GM18517 (cell line): Measurements from ENCODE around the gene BABAM2.

Experiments used
- ATAC-seq: cut with Tn5 transposase; IDR thresholded peaks from one replicate; pipeline ENCODE4 v1.9.1; 2021; ENCODE audit warnings: mild to moderate bottlenecking, moderate library complexity; ENCODE audit not compliant: unreplicated experiment

Gene BABAM2

GRCh38 chr2:28055325-28055970, 164.9 kb downstream of the BABAM2 start:
- no peak for ATAC-seq

- ATAC-seq: no peak
These were observed 168.3 kb downstream of the BABAM2 start for GRCh38 chr2:28058791-28059190.

GRCh38 chr2:28062867-28063266, 172.3 kb downstream of the BABAM2 start:
- no peak for ATAC-seq

- ATAC-seq: no peak
These were observed 173.0 kb downstream of the BABAM2 start for GRCh38 chr2:28063492-28063962.

DNA sequence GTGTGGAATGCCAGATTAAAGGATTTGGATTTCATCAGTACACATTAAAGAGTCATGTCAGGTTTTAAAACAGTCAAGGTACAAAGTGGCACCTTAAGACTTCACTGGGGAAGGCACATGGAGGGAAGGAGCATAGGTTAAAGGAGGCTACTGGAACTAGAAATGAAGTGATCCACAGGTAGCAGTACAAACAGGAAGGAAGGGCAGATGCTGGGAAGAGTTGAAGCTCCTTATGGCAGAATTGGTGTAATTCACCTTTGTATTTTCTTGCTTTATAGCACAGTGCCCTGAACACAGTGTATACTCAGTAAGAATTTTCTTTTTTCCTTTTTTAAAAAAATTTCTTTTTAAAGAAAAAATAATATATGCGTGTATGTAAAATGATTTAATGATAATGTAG, 177.1 kb downstream of the BABAM2 start:
- no peak for ATAC-seq

DNA sequence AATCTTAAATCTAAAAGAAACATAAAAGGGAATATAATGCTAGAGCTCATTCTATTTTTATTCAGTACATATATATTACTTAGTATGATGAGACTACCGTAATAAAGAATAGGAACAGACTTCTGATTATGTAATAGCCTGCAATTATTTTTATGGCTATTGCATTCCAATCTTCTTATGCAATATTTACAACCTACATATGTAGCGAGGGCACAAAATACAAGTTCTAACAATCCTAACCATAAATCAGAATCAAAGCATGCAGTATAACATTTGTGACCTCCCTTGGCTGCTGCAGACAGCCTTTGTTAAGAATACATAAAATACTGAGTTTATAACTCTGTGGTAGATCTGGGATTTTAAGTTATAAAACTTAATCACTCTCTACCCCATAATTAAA, 177.6 kb downstream of the BABAM2 start:
- ATAC-seq: no peak

DNA sequence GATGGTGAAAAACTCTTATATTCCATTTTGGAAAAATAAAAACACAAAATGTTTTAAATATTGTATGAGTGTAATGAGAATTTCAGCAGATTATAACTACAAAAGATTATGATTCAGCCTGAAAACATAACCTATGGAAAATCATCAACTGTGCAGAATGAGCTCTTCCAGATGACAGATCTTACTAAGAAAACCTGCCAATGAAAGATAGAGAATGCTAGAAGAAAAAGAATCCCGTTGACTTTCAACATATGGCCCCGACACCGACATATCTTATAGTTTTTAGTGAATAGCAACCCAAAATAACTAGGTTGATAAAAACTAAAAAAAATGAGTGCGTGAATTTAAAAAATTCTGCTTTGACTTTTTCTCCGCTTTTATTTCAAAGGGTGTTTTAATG, 178.0 kb downstream of the BABAM2 start:
- ATAC-seq: no peak

- ATAC-seq: no peak
These were observed 180.7 kb downstream of the BABAM2 start for GRCh38 chr2:28071221-28071620.

DNA sequence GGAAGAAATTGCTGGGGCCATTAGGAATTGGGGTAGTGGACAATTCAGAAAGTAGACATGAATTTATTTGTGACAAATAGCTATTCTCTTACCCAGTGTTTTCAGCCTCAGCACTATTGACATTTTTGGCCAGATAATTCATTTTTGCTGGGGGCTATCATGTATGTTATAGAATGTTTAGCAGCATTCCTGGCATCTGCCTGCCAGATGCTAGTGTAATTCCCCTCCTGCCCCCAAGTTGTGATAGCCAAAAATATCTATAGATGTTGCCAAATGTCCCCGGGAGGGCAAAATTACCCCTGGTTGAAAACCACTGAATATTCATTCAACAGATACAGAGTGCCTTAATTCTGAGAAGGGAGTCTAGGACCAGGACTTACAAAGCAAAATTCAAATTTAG, 183.6 kb downstream of the BABAM2 start:
- ATAC-seq: no peak

DNA sequence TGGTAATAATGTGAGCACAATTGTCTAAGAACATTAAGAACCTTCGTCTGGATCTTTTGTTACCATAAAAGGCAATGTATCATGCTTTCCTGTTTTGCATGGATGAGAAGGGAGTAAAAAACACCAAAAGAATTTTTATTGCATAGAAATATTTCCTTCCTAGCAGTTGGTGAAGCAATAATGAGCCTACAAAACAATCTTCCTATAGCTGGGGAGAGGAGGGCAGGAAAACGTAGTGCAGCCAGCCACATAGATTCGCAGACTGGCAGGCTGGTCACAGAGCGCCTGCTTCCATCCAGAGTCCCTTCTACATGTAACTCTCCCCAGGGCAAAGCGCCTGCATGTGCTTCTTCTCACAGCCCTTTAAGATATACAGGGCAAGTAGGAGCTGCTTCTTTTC, 190.4 kb downstream of the BABAM2 start:
- no peak for ATAC-seq

DNA sequence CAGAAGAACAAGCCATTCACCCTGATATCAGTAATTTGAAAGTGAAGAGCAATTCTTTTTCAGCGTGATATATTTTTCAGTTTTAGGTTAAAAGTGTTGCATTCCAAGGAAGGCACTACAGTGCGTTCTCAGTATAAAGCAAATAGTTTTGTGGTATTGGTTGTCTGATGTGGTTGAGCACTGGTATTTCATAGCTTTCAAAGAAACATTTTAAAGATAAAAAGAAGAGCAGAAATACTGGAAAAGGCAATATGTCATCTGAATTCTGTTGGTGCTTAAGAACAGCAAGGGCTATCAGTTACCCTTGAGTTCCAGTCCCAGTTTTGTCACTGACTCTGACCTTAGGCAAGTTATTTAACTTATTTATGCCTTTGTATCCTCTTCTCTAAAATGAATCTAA, 191.6 kb downstream of the BABAM2 start:
- ATAC-seq: no peak

- no peak for ATAC-seq
These were observed 192.9 kb downstream of the BABAM2 start for GRCh38 chr2:28083476-28083875.

DNA sequence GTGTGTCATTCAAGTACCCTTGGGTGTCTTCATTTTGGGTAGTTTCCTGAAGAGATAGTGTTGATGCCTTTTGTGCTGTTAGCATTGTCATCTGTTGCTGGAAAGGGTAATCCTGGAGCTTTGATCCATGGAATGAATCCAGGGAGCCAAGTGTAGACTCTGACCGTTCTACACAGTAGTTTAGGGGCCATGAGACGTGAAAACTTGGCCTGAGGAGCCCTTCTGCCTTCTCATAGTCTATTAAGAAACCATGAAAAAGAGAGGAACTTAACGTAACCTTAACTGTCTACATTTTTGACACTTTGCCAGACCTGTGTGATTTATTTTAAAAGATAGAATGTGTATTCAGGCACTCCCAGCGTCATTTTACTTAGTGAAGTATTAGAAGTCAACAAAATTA, 194.0 kb downstream of the BABAM2 start:
- no peak for ATAC-seq

- no peak for ATAC-seq
These were observed 194.7 kb downstream of the BABAM2 start for GRCh38 chr2:28085201-28085600.

DNA sequence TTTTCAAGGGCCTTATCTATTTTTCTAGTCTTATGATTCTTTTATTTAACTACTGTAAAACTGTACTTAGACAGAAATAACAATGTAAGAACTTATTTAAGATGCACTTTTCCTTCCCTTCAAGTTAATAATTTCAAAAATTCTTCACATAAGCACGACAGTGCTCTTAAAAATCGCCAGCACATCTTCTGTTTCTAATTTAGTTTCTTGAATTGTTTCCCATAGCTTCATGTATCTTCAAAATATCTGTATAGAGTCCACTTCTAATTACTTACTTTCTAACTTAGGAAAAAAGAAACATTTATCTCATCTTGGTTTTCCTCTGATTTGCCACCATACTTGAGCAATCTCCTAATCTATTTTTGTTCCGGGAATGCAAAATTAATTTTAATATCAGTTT, 196.1 kb downstream of the BABAM2 start:
- ATAC-seq: no peak

DNA sequence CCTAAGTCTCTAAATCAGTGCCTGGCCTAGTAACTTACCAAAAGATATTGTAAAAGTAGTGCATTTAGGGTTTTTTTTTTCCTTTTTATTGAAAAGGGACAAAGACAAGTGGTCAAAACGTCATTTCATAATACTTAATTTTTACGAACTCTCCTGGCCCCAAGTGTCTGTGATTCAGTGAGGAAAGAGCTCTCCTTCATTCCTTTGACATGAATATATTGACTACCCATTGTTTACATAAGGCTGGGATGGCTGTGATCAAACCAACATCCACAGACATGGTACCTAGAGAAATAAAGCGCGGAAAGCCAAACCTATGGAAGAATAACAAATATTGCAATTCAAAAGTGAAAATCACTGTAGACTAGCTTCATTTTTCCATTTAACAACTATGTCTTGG, 198.4 kb downstream of the BABAM2 start:
- ATAC-seq: no peak

GRCh38 chr2:28089486-28089885, 199.0 kb downstream of the BABAM2 start:
- no peak for ATAC-seq

DNA sequence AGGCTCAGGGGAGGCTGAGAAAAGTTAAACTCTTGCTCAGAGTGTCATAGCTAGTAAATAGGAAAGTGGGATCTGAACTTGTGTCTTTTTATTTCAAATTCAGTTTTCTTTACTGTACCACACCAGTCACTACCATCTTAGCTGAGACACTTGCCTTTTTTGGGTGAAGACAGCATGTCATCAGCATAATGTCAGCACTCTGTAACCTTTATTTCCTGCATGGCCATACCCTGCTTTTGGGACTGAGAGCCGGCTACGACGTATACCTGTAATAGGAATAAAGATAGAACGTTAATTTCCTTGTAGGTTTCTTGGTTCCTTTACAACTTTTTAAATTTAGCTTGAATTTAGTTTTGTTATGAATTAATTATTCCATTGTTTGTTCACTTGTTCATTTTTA, 202.8 kb downstream of the BABAM2 start:
- ATAC-seq: no peak

DNA sequence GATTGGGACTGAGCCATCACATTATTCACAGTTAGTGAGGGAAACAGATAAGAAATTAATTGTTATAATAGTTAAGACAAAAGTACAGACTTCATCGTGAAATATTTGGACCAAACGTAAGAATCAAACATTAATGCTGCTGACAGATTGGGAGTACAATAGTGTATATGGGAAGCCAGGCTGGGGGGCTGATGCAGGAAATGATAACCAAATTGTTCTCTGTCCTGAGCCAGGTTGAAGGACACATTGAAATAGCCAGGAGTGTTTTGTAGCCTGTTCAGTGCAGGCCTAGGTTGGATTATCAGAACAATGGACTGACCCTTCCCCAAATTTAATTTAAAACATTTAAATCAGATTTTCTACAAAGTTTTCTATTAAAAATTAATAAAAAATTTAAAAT, 203.2 kb downstream of the BABAM2 start:
- ATAC-seq: no peak

- no peak for ATAC-seq
These were observed 204.2 kb downstream of the BABAM2 start for GRCh38 chr2:28094739-28095138.

GRCh38 chr2:28095622-28096021, 205.1 kb downstream of the BABAM2 start:
- ATAC-seq: no peak

- no peak for ATAC-seq
These were observed 205.9 kb downstream of the BABAM2 start for GRCh38 chr2:28096421-28096820.

DNA sequence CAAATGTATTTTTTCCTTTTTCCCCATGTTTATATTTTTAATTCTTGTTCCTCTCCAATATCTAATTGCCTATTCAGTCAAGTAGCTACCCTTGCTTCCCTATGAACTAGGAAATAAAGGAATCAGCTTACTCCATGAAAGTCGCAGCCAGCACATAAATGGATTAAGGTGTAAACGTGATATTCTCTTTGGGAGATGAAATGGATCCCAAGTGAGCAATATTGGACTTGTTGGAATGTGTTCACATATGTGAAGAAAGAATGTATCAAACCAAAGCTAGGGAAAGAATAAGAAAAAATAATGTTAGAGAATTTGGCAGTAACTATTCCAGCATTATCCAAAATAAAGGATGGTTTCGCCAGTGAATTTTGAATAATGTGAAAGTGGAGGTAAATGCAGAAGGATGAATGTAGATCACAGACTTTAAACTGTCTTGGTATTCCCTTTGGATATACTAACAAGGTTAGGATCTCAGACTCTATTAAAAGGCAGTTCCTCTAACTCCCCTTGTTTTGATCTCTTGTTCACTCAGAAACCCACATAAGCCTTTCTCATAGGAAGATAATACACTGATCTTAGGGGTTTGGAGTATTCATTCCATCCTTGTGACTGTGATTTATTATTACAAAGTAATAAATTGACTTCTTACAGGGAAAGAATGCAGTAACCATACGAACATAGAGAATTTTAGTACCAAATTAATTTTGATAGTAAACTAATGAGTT, 208.1 kb downstream of the BABAM2 start:
- ATAC-seq: no peak
